SW480 (cell line): ENCODE results near the gene SEMA5A.

Source experiments
- DNase-seq: peaks from one replicate; pipeline ENCODE4 v3.0.0-alpha.2; 2016; ENCODE audit warnings: low spot score

SEMA5A gene

GRCh38 chr5:9009931-9010651 is 535.8 kb downstream of the SEMA5A start:
- DNase-seq = no peak

- DNase-seq = no peak
Measured at GRCh38 chr5:8997542-8998070, 548.3 kb downstream of the SEMA5A start.

DNA sequence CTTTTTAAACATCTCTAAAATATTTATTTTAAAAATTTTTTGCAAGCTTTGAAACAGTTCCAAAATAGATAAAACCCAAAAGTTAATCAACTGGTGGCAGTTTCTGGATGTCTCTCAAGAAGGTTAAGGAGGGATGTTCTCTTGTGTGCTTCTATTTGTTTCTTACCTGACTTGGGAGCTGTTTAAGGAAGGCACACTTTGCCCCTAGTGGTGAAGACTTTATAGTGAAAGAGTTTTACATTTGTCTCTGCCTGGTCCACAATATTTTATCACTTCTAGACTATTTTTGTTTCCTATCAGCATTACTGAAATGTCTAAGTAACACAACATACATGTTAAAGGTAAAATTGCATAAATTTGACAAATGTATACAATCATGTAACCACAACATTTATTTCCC is 552.8 kb downstream of the SEMA5A start:
- peak; percentile 18 for DNase-seq
